DOHH2 (cell line): ENCODE measurements around the gene EGR2.

Source experiments
- H3F3A ChIP-seq: fragments of 200-600 bp; sonication (generic), shearing (Covaris generic); 2 replicates; pipeline ENCODE4 v1.6.0; 2016; ENCODE audit warnings: antibody characterized with exemption, mild to moderate bottlenecking; ENCODE audit not compliant: control insufficient read depth, insufficient read depth
- H3K27ac ChIP-seq: fragments of 200-600 bp; sonication (generic); 2 replicates; pipeline ENCODE4 v1.5.1; 2014; ENCODE audit warnings: low read depth, mild to moderate bottlenecking, low read length, moderate library complexity
- H3K27me3 ChIP-seq: fragments of 200-600 bp; sonication (generic); 2 replicates; pipeline ENCODE4 v1.6.1; 2014; ENCODE audit warnings: mild to moderate bottlenecking, low read length, mixed read lengths; ENCODE audit not compliant: control insufficient read depth
- H3K36me3 ChIP-seq: fragments of 200-600 bp; sonication (generic); 2 replicates; pipeline ENCODE4 v1.6.1; 2014; ENCODE audit warnings: mild to moderate bottlenecking, low read length, moderate library complexity, mixed read lengths; ENCODE audit not compliant: control insufficient read depth
- H3K4me1 ChIP-seq: fragments of 200-600 bp; sonication (generic); 2 replicates; pipeline ENCODE4 v1.6.1; 2014; ENCODE audit warnings: mild to moderate bottlenecking, low read length, mixed read lengths; ENCODE audit not compliant: control insufficient read depth
- H3K4me2 ChIP-seq: fragments of 200-600 bp; sonication (generic); 2 replicates; pipeline ENCODE4 v1.6.0; 2014; ENCODE audit warnings: mild to moderate bottlenecking, low read length, moderate library complexity
- H3K4me3 ChIP-seq: fragments of 200-600 bp; sonication (generic); 2 replicates; pipeline ENCODE4 v1.5.1; 2014; ENCODE audit warnings: mild to moderate bottlenecking, low read length, mixed read lengths
- H3K79me2 ChIP-seq: fragments of 200-600 bp; sonication (generic); 2 replicates; pipeline ENCODE4 v1.6.1; 2014; ENCODE audit warnings: mild to moderate bottlenecking, low read length, mixed read lengths; ENCODE audit not compliant: control insufficient read depth
- H3K9me2 ChIP-seq: fragments of 200-600 bp; sonication (generic); replicated peaks from 2 replicates; pipeline ENCODE4 v1.6.1; 2014; ENCODE audit warnings: mild to moderate bottlenecking, low read length, mixed read lengths; ENCODE audit not compliant: control insufficient read depth
- H3K9me3 ChIP-seq: fragments of 200-600 bp; sonication (generic); 2 replicates; pipeline ENCODE4 v1.6.1; 2014; ENCODE audit warnings: antibody characterized with exemption, low read length, mixed read lengths; ENCODE audit not compliant: control insufficient read depth, insufficient read depth
- H4K20me1 ChIP-seq: fragments of 200-600 bp; sonication (generic); 2 replicates; pipeline ENCODE4 v1.6.0; 2014; ENCODE audit warnings: low read depth, mild to moderate bottlenecking, antibody characterized with exemption, low read length, moderate library complexity; ENCODE audit not compliant: control insufficient read depth, insufficient read depth
- EZH2phosphoT487 ChIP-seq: fragments of 200-600 bp; sonication (generic); IDR thresholded peaks from 2 replicates; pipeline ENCODE4 v1.6.1; 2017; ENCODE audit warnings: borderline replicate concordance, mild to moderate bottlenecking, antibody characterized with exemption, low read length, moderate library complexity, mixed read lengths

The EGR2 gene

GRCh38 chr10:62763155-62763554, 53.0 kb downstream of the EGR2 start:
- no peak overlapping the region for H3K27ac ChIP-seq
- TF ChIP-seq EZH2phosphoT487: no peak
- no peaks in the 10 kb centered on the region for H3K9me3 ChIP-seq
- H3F3A ChIP-seq: no peaks in the 10 kb centered on the region
- H3K27me3 ChIP-seq: no peaks in the 10 kb centered on the region
- no peaks in the 10 kb centered on the region for H3K36me3 ChIP-seq
- H3K79me2 ChIP-seq: no peaks in the 10 kb centered on the region
- no peaks in the 10 kb centered on the region for H3K9me2 ChIP-seq
- H3K4me3 ChIP-seq: no peak overlapping the region
- H3K4me2 ChIP-seq: no peak overlapping the region
- no peaks in the 10 kb centered on the region for H4K20me1 ChIP-seq
- H3K4me1 ChIP-seq: peaks cover 11% of the 10 kb centered on the region; the same call in 1 of the 2 replicates
